ENCODE results near the gene ALDH3B2.
A peak's percentile ranks its signal among the peaks of the same experiment; 100 is the strongest.

Gene ALDH3B2

GRCh38 chr11:67636962-67637361, 37.5 kb downstream of the ALDH3B2 start:
- DNase-seq (ENCODE audit: insufficient read length) (no peak), FAIRE-seq (peak; percentile 82)
- TF ChIP-seq POLR2A (IDR thresholded peaks at IDR 0.05; ENCODE audit: low read depth, low read length) (no peak), TAF1 (IDR thresholded peaks at IDR 0.05; ENCODE audit: borderline replicate concordance, low read depth, low read length) (no peak), POLR2AphosphoS5 (IDR thresholded peaks at IDR 0.05; ENCODE audit: low read depth, low read length) (no peak)

- FAIRE-seq: no peak
- no peak for DNase-seq (ENCODE audit: insufficient read length)
- TF ChIP-seq TAF1 (IDR thresholded peaks at IDR 0.05; ENCODE audit: borderline replicate concordance, low read depth, low read length): no peak
- TF ChIP-seq POLR2A (IDR thresholded peaks at IDR 0.05; ENCODE audit: low read depth, low read length): no peak
- TF ChIP-seq POLR2AphosphoS5 (IDR thresholded peaks at IDR 0.05; ENCODE audit: low read depth, low read length): no peak
Observed at GRCh38 chr11:67635231-67635521, 39.2 kb downstream of the ALDH3B2 start.

- no peak for DNase-seq (ENCODE audit: insufficient read length)
- FAIRE-seq: no peak
- no peak for TF ChIP-seq POLR2A (IDR thresholded peaks at IDR 0.05; ENCODE audit: low read depth, low read length)
- TF ChIP-seq TAF1 (IDR thresholded peaks at IDR 0.05; ENCODE audit: borderline replicate concordance, low read depth, low read length): no peak
- no peak for TF ChIP-seq POLR2AphosphoS5 (IDR thresholded peaks at IDR 0.05; ENCODE audit: low read depth, low read length)
Observed at GRCh38 chr11:67634366-67635230, 39.8 kb downstream of the ALDH3B2 start.

GRCh38 chr11:67633758-67634365, 40.6 kb downstream of the ALDH3B2 start:
- FAIRE-seq (no peak), DNase-seq (ENCODE audit: insufficient read length) (no peak)
- TF ChIP-seq POLR2AphosphoS5 (IDR thresholded peaks at IDR 0.05; ENCODE audit: low read depth, low read length) (no peak), TAF1 (IDR thresholded peaks at IDR 0.05; ENCODE audit: borderline replicate concordance, low read depth, low read length) (no peak), POLR2A (IDR thresholded peaks at IDR 0.05; ENCODE audit: low read depth, low read length) (no peak)

- DNase-seq (ENCODE audit: insufficient read length) (no peak), FAIRE-seq (no peak)
- TF ChIP-seq POLR2AphosphoS5 (IDR thresholded peaks at IDR 0.05; ENCODE audit: low read depth, low read length): no peak
- no peak for TF ChIP-seq TAF1 (IDR thresholded peaks at IDR 0.05; ENCODE audit: borderline replicate concordance, low read depth, low read length)
- no peak for TF ChIP-seq POLR2A (IDR thresholded peaks at IDR 0.05; ENCODE audit: low read depth, low read length)
Observed at GRCh38 chr11:67632982-67633755, 41.3 kb downstream of the ALDH3B2 start.

GRCh38 chr11:67632175-67632981, 42.0 kb downstream of the ALDH3B2 start:
- no peak for FAIRE-seq
- no peak for DNase-seq (ENCODE audit: insufficient read length)
- TF ChIP-seq TAF1 (IDR thresholded peaks at IDR 0.05; ENCODE audit: borderline replicate concordance, low read depth, low read length) (no peak), POLR2AphosphoS5 (IDR thresholded peaks at IDR 0.05; ENCODE audit: low read depth, low read length) (no peak), POLR2A (IDR thresholded peaks at IDR 0.05; ENCODE audit: low read depth, low read length) (no peak)

GRCh38 chr11:67631853-67632174, 42.6 kb downstream of the ALDH3B2 start:
- no peak for DNase-seq (ENCODE audit: insufficient read length)
- TF ChIP-seq POLR2AphosphoS5 (IDR thresholded peaks at IDR 0.05; ENCODE audit: low read depth, low read length) (no peak), TAF1 (IDR thresholded peaks at IDR 0.05; ENCODE audit: borderline replicate concordance, low read depth, low read length) (no peak), POLR2A (IDR thresholded peaks at IDR 0.05; ENCODE audit: low read depth, low read length) (no peak)
- FAIRE-seq: no peak

- FAIRE-seq: no peak
- DNase-seq (ENCODE audit: insufficient read length): peak; percentile 13
- TF ChIP-seq POLR2A (IDR thresholded peaks at IDR 0.05; ENCODE audit: low read depth, low read length) (no peak), TAF1 (IDR thresholded peaks at IDR 0.05; ENCODE audit: borderline replicate concordance, low read depth, low read length) (no peak), POLR2AphosphoS5 (IDR thresholded peaks at IDR 0.05; ENCODE audit: low read depth, low read length) (no peak)
Observed at GRCh38 chr11:67631411-67631810, 43.0 kb downstream of the ALDH3B2 start.

- FAIRE-seq (no peak), DNase-seq (ENCODE audit: insufficient read length) (peak; percentile 17)
- TF ChIP-seq TAF1 (IDR thresholded peaks at IDR 0.05; ENCODE audit: borderline replicate concordance, low read depth, low read length) (no peak), POLR2A (IDR thresholded peaks at IDR 0.05; ENCODE audit: low read depth, low read length) (no peak), POLR2AphosphoS5 (IDR thresholded peaks at IDR 0.05; ENCODE audit: low read depth, low read length) (no peak)
Observed at GRCh38 chr11:67630943-67631331, 43.5 kb downstream of the ALDH3B2 start.

- TF ChIP-seq POLR2AphosphoS5 (IDR thresholded peaks at IDR 0.05; ENCODE audit: low read depth, low read length) (peak; percentile 57; the same call in 1 of the 2 replicates), TAF1 (IDR thresholded peaks at IDR 0.05; ENCODE audit: borderline replicate concordance, low read depth, low read length) (no peak), POLR2A (IDR thresholded peaks at IDR 0.05; ENCODE audit: low read depth, low read length) (peak; percentile 73)
- peak; percentile 98 for FAIRE-seq
- DNase-seq (ENCODE audit: insufficient read length): peak; percentile 96
Observed at GRCh38 chr11:67630228-67630942, 44.0 kb downstream of the ALDH3B2 start.

Data from GM12892 (cell line).